PC-9 (cell line): ENCODE measurements around the gene APCDD1L. TPM values are rescaled to one million over a fixed set of nuclear protein-coding genes. Genes with fewer than 3 reads are reported as not detected.

ENCODE experiments used
- BruUV-seq: library from RNA; stranded (reverse); fragments of 400-500 nt; replicated peaks from 2 replicates; lab custom pipeline; 2021; lab: Mats Ljungman, UMichigan
- CTCF ChIA-PET: fragments of 300-600 bp; sonication (Branson Sonifier 250); formaldehyde crosslinking; loops from one replicate; lab custom pipeline; 2022; ENCODE audit warnings: antibody characterized with exemption; lab: Charles Lee
- POLR2A ChIA-PET: fragments of 300-600 bp; sonication (Branson Sonifier 250); formaldehyde crosslinking; loops from one replicate; lab custom pipeline; 2022; ENCODE audit warnings: antibody characterized with exemption; ENCODE audit not compliant: unreplicated experiment; lab: Charles Lee
- DNase-seq, 2 experiments: peaks; one replicate each; pipeline versions ENCODE4 v3.0.0 to v3.0.0-alpha.2; 2015 to 2022; ENCODE audit warnings: mixed read lengths in 1 of 2
- H2AFZ ChIP-seq: fragments of 200-600 bp; sonication (generic); 2 replicates; pipeline ENCODE4 v1.8.1; 2017; ENCODE audit warnings: antibody characterized with exemption
- H3F3A ChIP-seq: fragments of 200-600 bp; sonication (generic); 2 replicates; pipeline ENCODE4 v1.8.1; 2017; ENCODE audit warnings: antibody characterized with exemption, mild to moderate bottlenecking, low read depth; ENCODE audit not compliant: insufficient read depth
- H3K27ac ChIP-seq: fragments of 200-600 bp; sonication (generic); 2 replicates; pipeline ENCODE4 v1.6.1; 2016; ENCODE audit warnings: mixed run types
- H3K27me3 ChIP-seq: fragments of 200-600 bp; sonication (generic); 2 replicates; pipeline ENCODE4 v1.6.1; 2016; ENCODE audit warnings: low read depth, mixed run types; ENCODE audit not compliant: insufficient read depth
- H3K36me3 ChIP-seq: fragments of 200-600 bp; sonication (generic); 2 replicates; pipeline ENCODE4 v1.6.1; 2016; ENCODE audit warnings: low read depth, mixed run types
- H3K4me1 ChIP-seq: fragments of 200-600 bp; sonication (generic); replicated peaks from 2 replicates; pipeline ENCODE4 v1.6.1; 2016; ENCODE audit warnings: mixed run types; ENCODE audit not compliant: insufficient read depth
- H3K4me2 ChIP-seq: fragments of 200-600 bp; sonication (generic); 2 replicates; pipeline ENCODE4 v1.6.1; 2017; ENCODE audit warnings: mixed run types
- H3K4me3 ChIP-seq: fragments of 200-600 bp; sonication (generic); 2 replicates; pipeline ENCODE4 v1.6.1; 2016; ENCODE audit warnings: mixed run types
- H3K79me2 ChIP-seq: fragments of 200-600 bp; sonication (generic); 2 replicates; pipeline ENCODE4 v1.6.1; 2017; ENCODE audit warnings: low read depth, mixed run types
- H3K9me2 ChIP-seq: fragments of 200-600 bp; sonication (generic); 2 replicates; pipeline ENCODE4 v1.8.1; 2017; ENCODE audit warnings: mild to moderate bottlenecking; ENCODE audit not compliant: insufficient read depth
- H3K9me3 ChIP-seq: fragments of 200-600 bp; sonication (generic); 2 replicates; pipeline ENCODE4 v1.8.1; 2016; ENCODE audit warnings: low read depth; ENCODE audit not compliant: insufficient read depth
- H4K20me1 ChIP-seq: fragments of 200-600 bp; sonication (generic); 2 replicates; pipeline ENCODE4 v1.8.1; 2017; ENCODE audit not compliant: insufficient read depth
- CTCF ChIP-seq: fragments of 200-600 bp; sonication (generic); conservative IDR thresholded peaks from 2 replicates; pipeline ENCODE4 v1.6.1; 2017; ENCODE audit warnings: mixed run types, antibody characterized with exemption, mild to moderate bottlenecking, moderate library complexity
- EZH2 ChIP-seq: fragments of 200-600 bp; sonication (generic); IDR thresholded peaks from 2 replicates; pipeline ENCODE4 v1.8.0; 2017; ENCODE audit warnings: antibody characterized with exemption, low read depth
- intact Hi-C: fragments of 100-400 bp; cut with micrococcal nuclease; formaldehyde crosslinking; loops from one replicate; pipeline ENCODE4 v1.10.0; 2022; ENCODE audit not compliant: unreplicated experiment
- total RNA-seq: library from RNA; stranded (reverse); gene quantifications from 2 replicates; pipeline ENCODE4 v1.2.3, GENCODE V29; 2021

APCDD1L gene
- total RNA-seq, 1 experiment from 2014 or later = 3.0 TPM

GRCh38 chr20:58496429-58496769 is 18.8 kb downstream of the APCDD1L start:
- Histone ChIP-seq H3F3A (no peaks in the 10 kb centered on the region), H3K4me2 (no peak overlapping the region), H3K9me3 (peaks cover 3% of the 10 kb centered on the region; the same call in 1 of the 2 replicates), H3K79me2 (no peaks in the 10 kb centered on the region), H3K27ac (no peak overlapping the region), H4K20me1 (no peaks in the 10 kb centered on the region), H3K27me3 (no peaks in the 10 kb centered on the region), H3K4me3 (no peak overlapping the region), H2AFZ (no peak overlapping the region), H3K4me1 (no peaks in the 10 kb centered on the region), H3K36me3 (no peaks in the 10 kb centered on the region), H3K9me2 (no peaks in the 10 kb centered on the region)
- BruUV-seq = no TSS peak
- ChIA-PET POLR2A (no interaction called here), CTCF (no interaction called here)
- no peak for DNase-seq
- intact Hi-C loops = no loop called here
- no peak for TF ChIP-seq EZH2
- no peak for TF ChIP-seq CTCF

GRCh38 chr20:58495623-58496428 is 19.4 kb downstream of the APCDD1L start:
- DNase-seq = no peak

GRCh38 chr20:58494923-58495622 is 20.1 kb downstream of the APCDD1L start:
- ChIA-PET POLR2A (no interaction called here), CTCF (no interaction called here)
- Histone ChIP-seq H2AFZ (no peak overlapping the region), H3K9me2 (no peaks in the 10 kb centered on the region), H3K4me1 (no peaks in the 10 kb centered on the region), H3K4me2 (no peak overlapping the region), H3K36me3 (no peaks in the 10 kb centered on the region), H4K20me1 (no peaks in the 10 kb centered on the region), H3K27ac (no peak overlapping the region), H3K79me2 (no peaks in the 10 kb centered on the region), H3K9me3 (peaks cover 3% of the 10 kb centered on the region), H3F3A (no peaks in the 10 kb centered on the region), H3K27me3 (no peaks in the 10 kb centered on the region), H3K4me3 (no peak overlapping the region)
- TF ChIP-seq EZH2 = no peak
- TF ChIP-seq CTCF = no peak
- BruUV-seq = no TSS peak
- DNase-seq = no peak
- intact Hi-C loops = no loop called here

More at GRCh38 chr20:58495623-58496428, 19.4 kb downstream of the APCDD1L start:
- H3F3A ChIP-seq = no peaks in the 10 kb centered on the region
- H3K4me1 ChIP-seq = no peaks in the 10 kb centered on the region
- TF ChIP-seq EZH2 = no peak
- no peak for TF ChIP-seq CTCF
- no peaks in the 10 kb centered on the region for H3K79me2 ChIP-seq
- POLR2A ChIA-PET = no interaction called here
- BruUV-seq = no TSS peak
- H3K27me3 ChIP-seq = no peaks in the 10 kb centered on the region
- no peaks in the 10 kb centered on the region for H3K36me3 ChIP-seq
- H3K27ac ChIP-seq = no peak overlapping the region
- CTCF ChIA-PET = no interaction called here
- no peak overlapping the region for H3K4me3 ChIP-seq
- no peak overlapping the region for H3K4me2 ChIP-seq
- no peaks in the 10 kb centered on the region for H3K9me2 ChIP-seq
- H3K9me3 ChIP-seq = peaks cover 3% of the 10 kb centered on the region; the same call in 1 of the 2 replicates
- H4K20me1 ChIP-seq = no peaks in the 10 kb centered on the region
- H2AFZ ChIP-seq = no peak overlapping the region
- intact Hi-C loops = no loop called here
